ENCODE results near the gene C14orf93. TPM values are rescaled to one million over a fixed set of nuclear protein-coding genes. Genes with fewer than 3 reads are reported as not detected.

C14orf93 gene
- total and polyA plus RNA-seq, 8 donors = 5.0 to 29.1 (median 8.6) TPM; not detected in 1

DNA sequence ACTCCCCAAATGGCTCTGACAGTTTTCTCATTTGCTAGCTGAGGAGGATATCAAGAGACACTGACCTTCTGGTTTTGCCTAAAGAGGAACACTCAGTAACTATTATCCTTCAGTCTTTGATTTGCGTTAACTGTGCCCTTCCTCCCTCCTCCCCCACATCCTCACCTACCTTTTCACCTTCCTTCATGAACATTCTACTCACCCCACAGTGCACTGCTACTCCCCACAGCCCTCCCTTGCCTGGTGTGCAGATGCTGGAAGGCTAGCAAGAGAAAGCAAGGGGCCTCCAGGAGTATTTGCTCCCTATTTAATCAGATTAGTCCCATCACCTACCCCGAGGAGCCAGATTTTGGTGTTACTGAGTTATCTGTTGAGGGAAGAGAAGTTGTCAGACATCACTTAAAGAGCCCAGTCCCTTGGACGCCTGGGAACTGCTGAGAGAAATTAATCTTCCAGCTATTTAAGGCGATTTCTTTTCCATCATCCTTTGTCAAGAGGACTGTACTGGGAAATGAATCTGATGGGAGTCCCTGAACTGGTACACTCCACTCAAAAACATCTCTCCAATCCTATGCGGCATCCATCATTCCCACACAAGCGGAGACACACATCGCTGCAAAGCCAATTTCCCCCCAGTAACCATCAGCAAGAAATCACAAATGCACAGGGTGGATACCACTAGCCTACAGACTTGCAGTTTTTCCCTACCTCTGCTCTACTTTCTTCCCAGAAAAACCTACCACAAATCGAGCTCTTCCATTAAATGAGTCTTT is 13.3 kb upstream of the C14orf93 start:
- Histone ChIP-seq H3K36me3 (peaks cover 15 to 57% (median 42%) of the 10 kb centered on the region in 4 donors), H3K4me3 (no peak overlapping the region), H3K9me3 (no peaks in the 10 kb centered on the region), H3K27me3 (no peaks in the 10 kb centered on the region), H3K4me1 (peaks cover 0 to 5% (median 2%) of the 10 kb centered on the region in 4 donors), H3K27ac (no peak overlapping the region)
- intact Hi-C loops (cut with DNase I; ENCODE audit: low total_unique reads) = no loop called here
- DNase-seq = no peak
- TF ChIP-seq, protein P1, sequence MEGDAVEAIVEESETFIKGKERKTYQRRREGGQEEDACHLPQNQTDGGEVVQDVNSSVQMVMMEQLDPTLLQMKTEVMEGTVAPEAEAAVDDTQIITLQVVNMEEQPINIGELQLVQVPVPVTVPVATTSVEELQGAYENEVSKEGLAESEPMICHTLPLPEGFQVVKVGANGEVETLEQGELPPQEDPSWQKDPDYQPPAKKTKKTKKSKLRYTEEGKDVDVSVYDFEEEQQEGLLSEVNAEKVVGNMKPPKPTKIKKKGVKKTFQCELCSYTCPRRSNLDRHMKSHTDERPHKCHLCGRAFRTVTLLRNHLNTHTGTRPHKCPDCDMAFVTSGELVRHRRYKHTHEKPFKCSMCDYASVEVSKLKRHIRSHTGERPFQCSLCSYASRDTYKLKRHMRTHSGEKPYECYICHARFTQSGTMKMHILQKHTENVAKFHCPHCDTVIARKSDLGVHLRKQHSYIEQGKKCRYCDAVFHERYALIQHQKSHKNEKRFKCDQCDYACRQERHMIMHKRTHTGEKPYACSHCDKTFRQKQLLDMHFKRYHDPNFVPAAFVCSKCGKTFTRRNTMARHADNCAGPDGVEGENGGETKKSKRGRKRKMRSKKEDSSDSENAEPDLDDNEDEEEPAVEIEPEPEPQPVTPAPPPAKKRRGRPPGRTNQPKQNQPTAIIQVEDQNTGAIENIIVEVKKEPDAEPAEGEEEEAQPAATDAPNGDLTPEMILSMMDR (IDR thresholded peaks at IDR 0.05) = no peak
- TF ChIP-seq POLR2A (IDR thresholded peaks at IDR 0.05) (no peak), POLR2AphosphoS5 (IDR thresholded peaks at IDR 0.05) (no peak), EP300 (IDR thresholded peaks at IDR 0.05) (no peak)
- WGBS, 5 donors = 76 to 85% (median 83%) methylated on average over 8 of the region's 8 CpGs

DNA sequence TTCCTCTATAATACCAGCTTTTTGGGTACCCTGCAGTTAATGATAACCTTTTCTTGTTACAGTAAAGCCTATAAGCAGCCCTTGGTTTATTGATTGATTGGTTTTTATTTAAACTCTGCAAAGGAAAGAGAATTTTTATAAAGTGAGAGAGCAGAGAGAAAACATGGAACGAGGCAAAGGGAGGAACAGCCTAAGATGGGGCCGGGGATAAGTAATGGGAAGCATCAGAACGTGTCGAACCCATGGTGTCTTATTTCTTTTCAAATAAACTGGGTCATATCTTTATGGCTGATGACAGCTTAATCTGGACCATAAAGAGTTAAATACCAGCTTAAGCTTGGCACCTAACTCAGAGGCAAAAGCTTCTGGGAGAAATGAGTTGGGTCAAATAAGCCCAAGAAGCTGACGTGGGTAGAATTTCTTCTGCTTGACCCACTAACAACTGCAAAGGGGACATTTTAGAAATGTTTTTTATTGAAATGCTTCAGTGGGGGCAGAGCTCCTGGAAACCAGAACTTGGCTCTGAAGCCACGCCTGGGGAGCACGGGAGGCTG is 12.0 kb upstream of the C14orf93 start:
- H3K4me1 ChIP-seq = no peaks in the 10 kb centered on the region
- no peaks in the 10 kb centered on the region for H3K9me3 ChIP-seq
- no peak overlapping the region for H3K27ac ChIP-seq
- no peak overlapping the region for H3K4me3 ChIP-seq
- no peak for DNase-seq
- intact Hi-C loops (cut with DNase I; ENCODE audit: low total_unique reads) = no loop called here
- H3K36me3 ChIP-seq = peaks cover 15 to 46% (median 30%) of the 10 kb centered on the region in 4 donors
- TF ChIP-seq POLR2A (IDR thresholded peaks at IDR 0.05) = no peak
- TF ChIP-seq POLR2AphosphoS5 (IDR thresholded peaks at IDR 0.05) = no peak
- no peak for TF ChIP-seq EP300 (IDR thresholded peaks at IDR 0.05)
- TF ChIP-seq, protein P1 (IDR thresholded peaks at IDR 0.05) = no peak
- WGBS, 5 donors = 49 to 69% (median 63%) methylated on average over 7 of the region's 7 CpGs
- no peaks in the 10 kb centered on the region for H3K27me3 ChIP-seq

DNA sequence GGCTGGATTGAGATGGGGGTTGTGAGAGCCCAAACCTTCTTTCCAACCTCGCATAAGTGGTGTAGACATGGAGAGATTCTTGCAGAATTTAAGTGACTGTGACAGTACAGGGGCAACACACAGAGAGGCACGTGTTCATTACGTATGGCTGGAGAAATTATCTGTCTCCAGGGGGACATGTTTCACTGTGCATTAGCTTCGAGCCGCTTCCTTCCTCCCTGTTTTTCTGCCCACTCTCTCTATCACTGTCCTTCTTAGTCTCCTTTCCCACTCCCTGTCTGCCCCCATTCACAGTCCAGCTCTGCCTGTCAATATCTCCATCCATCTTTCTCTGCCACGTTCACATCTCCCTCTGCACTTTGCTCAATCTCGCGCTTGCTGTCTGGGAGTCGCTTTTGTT is 11.5 kb upstream of the C14orf93 start:
- Histone ChIP-seq H3K4me1 (no peaks in the 10 kb centered on the region), H3K9me3 (no peaks in the 10 kb centered on the region), H3K36me3 (peaks cover 15 to 41% (median 24%) of the 10 kb centered on the region in 4 donors), H3K27me3 (no peaks in the 10 kb centered on the region), H3K27ac (no peak overlapping the region), H3K4me3 (no peak overlapping the region)
- DNase-seq = no peak
- intact Hi-C loops (cut with DNase I; ENCODE audit: low total_unique reads) = no loop called here
- no peak for TF ChIP-seq EP300 (IDR thresholded peaks at IDR 0.05)
- no peak for TF ChIP-seq POLR2AphosphoS5 (IDR thresholded peaks at IDR 0.05)
- TF ChIP-seq, protein P1 (IDR thresholded peaks at IDR 0.05) = no peak
- no peak for TF ChIP-seq POLR2A (IDR thresholded peaks at IDR 0.05)
- 71 to 79% (median 73%) methylated on average over 9 of the region's 9 CpGs for WGBS, 5 donors

DNA sequence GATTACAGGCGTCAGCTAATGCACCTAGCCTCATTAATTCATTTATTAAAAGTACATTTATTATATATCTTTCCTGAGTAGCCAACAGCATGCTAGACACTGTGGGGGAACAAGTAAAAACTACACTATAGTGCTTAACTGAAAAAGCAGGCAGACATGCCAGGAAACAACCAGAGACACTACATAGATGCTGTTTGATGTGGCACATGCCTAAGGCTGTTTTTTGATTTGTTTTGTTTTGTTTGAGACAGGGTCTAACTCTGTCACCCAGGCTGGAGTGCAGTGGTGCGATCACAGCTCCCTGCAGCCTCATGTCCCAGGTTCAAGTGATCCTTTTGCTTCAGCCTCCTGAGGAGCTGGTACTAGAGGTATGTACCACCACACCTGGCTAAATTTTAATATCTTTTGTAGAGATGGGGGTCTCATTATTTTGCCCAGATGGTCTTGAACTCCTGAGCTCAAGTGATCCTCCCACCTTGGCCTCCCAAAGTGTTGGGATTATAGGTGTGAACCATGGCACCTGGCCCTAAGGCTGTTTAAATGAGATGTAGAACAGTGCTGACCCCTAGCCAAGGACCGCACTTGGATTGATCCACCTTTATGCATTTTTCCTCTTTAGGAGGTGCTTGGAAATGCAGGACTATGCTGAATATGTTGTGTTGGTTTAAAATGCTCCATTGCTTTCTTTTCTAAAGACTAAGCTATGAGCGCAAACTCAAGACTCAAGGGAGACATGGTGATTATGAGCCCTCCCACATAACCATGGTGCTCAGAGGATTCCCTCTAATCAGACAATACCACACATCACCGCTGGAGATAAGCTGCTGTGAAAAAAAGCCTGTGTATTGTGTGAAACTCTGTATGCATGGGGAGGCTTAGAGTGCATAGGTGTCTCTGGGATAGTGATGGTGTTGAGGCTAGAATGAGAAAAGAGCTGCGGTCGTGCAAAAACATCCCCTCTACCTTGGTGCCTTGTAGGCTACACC is 10.5 kb upstream of the C14orf93 start:
- DNase-seq = no peak
- intact Hi-C loops (cut with DNase I; ENCODE audit: low total_unique reads) = no loop called here
- Histone ChIP-seq H3K27ac (no peak overlapping the region), H3K4me3 (no peak overlapping the region), H3K4me1 (no peaks in the 10 kb centered on the region), H3K27me3 (no peaks in the 10 kb centered on the region), H3K36me3 (peaks cover 5 to 31% (median 14%) of the 10 kb centered on the region in 4 donors), H3K9me3 (no peaks in the 10 kb centered on the region)
- TF ChIP-seq POLR2AphosphoS5 (IDR thresholded peaks at IDR 0.05) (no peak), EP300 (IDR thresholded peaks at IDR 0.05) (no peak), POLR2A (IDR thresholded peaks at IDR 0.05) (no peak)
- TF ChIP-seq, protein P1 (IDR thresholded peaks at IDR 0.05) = no peak
- 83 to 94% (median 90%) methylated on average over 7 of the region's 7 CpGs for WGBS, 5 donors
